ENCODE measurements around the gene TRMT2B.
"Not testable (repeated sequence)": the region's sequence is repeated elsewhere in the genome, so short reads cannot be mapped to it uniquely, and the experiment has no call there.

The TRMT2B gene

DNA sequence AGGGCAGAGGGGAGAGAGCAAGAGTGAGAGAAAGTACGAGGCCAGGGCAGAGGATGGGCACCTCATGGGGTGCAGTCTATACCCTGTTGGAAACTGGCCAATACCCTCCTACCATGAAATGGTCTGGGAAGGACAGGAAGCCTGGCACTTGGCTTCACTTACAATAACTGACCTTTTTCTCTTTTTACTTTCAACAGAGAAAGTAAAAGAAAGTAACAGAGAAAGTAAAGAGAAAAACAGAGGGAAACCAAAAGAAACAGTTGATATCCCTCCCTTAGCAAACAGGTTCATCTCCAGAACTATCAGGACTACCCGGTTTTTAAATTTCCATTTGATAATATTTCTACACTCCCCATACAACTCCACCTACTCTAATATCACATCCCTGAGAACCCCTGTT is 61.8 kb downstream of the TRMT2B start:
- no peak overlapping the region for H3K4me3 ChIP-seq (ENCODE audit: low read length, poor library complexity, severe bottlenecking)
- H3K79me2 ChIP-seq (ENCODE audit: insufficient read depth, low read length): no peaks in the 10 kb centered on the region
- no peak overlapping the region for H3K4me2 ChIP-seq (ENCODE audit: low read depth, low read length, poor library complexity, severe bottlenecking)
- H4K20me1 ChIP-seq (ENCODE audit: insufficient read depth, low read length, poor library complexity, severe bottlenecking): no peaks in the 10 kb centered on the region
- H3K9me3 ChIP-seq (ENCODE audit: insufficient read depth, low read depth, low read length): no peaks in the 10 kb centered on the region
- no peak overlapping the region for H2AFZ ChIP-seq (ENCODE audit: low read length)
- H3K36me3 ChIP-seq (ENCODE audit: insufficient read depth, low read length): no peaks in the 10 kb centered on the region
- no peaks in the 10 kb centered on the region for H3K9me2 ChIP-seq (replicated peaks; ENCODE audit: low read depth, low read length)
- no peaks in the 10 kb centered on the region for H3K27me3 ChIP-seq (ENCODE audit: insufficient read depth, low read length, poor library complexity, severe bottlenecking)
- no peaks in the 10 kb centered on the region for H3K4me1 ChIP-seq (ENCODE audit: insufficient read depth, low read length, poor library complexity, severe bottlenecking)
- H3F3A ChIP-seq (ENCODE audit: low read depth): no peaks in the 10 kb centered on the region
- TF ChIP-seq, protein P1, sequence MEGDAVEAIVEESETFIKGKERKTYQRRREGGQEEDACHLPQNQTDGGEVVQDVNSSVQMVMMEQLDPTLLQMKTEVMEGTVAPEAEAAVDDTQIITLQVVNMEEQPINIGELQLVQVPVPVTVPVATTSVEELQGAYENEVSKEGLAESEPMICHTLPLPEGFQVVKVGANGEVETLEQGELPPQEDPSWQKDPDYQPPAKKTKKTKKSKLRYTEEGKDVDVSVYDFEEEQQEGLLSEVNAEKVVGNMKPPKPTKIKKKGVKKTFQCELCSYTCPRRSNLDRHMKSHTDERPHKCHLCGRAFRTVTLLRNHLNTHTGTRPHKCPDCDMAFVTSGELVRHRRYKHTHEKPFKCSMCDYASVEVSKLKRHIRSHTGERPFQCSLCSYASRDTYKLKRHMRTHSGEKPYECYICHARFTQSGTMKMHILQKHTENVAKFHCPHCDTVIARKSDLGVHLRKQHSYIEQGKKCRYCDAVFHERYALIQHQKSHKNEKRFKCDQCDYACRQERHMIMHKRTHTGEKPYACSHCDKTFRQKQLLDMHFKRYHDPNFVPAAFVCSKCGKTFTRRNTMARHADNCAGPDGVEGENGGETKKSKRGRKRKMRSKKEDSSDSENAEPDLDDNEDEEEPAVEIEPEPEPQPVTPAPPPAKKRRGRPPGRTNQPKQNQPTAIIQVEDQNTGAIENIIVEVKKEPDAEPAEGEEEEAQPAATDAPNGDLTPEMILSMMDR (conservative IDR thresholded peaks at IDR 0.05; ENCODE audit: low read length): no peak
- no peak for TF ChIP-seq EZH2phosphoT487 (IDR thresholded peaks at IDR 0.05; ENCODE audit: borderline replicate concordance)
- H3K9ac ChIP-seq (ENCODE audit: low read depth, low read length, poor library complexity, severe bottlenecking): no peak overlapping the region

DNA sequence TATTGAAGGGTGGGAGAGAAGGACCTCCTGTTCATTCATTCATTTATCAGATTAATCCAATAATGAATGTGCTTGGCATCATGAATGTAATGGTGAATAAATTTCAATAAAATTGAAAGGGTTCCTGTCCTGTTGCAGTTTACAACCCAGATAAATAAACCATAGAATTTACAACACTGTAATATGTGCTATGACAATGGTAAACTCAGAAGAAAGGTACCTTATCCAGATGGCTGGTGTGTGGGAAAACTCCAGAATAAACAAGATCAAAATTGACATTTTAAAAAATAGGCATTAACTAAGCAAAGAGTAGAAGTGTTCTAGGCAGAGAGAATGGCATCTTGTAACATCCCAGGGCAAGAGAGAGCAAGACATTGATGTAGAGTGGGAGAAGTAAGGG is 67.1 kb downstream of the TRMT2B start:
- H3K4me2 ChIP-seq (ENCODE audit: low read depth, low read length, poor library complexity, severe bottlenecking): no peak overlapping the region
- no peaks in the 10 kb centered on the region for H3K4me1 ChIP-seq (ENCODE audit: insufficient read depth, low read length, poor library complexity, severe bottlenecking)
- H3K36me3 ChIP-seq (ENCODE audit: insufficient read depth, low read length): no peaks in the 10 kb centered on the region
- no peaks in the 10 kb centered on the region for H3K9me3 ChIP-seq (ENCODE audit: insufficient read depth, low read depth, low read length)
- no peak for TF ChIP-seq EZH2phosphoT487 (IDR thresholded peaks at IDR 0.05; ENCODE audit: borderline replicate concordance)
- TF ChIP-seq, protein P1 (conservative IDR thresholded peaks at IDR 0.05; ENCODE audit: low read length): no peak
- no peaks in the 10 kb centered on the region for H3F3A ChIP-seq (ENCODE audit: low read depth)
- H3K27me3 ChIP-seq (ENCODE audit: insufficient read depth, low read length, poor library complexity, severe bottlenecking): no peaks in the 10 kb centered on the region
- no peak overlapping the region for H2AFZ ChIP-seq (ENCODE audit: low read length)
- H3K79me2 ChIP-seq (ENCODE audit: insufficient read depth, low read length): no peaks in the 10 kb centered on the region
- no peaks in the 10 kb centered on the region for H3K9me2 ChIP-seq (replicated peaks; ENCODE audit: low read depth, low read length)
- no peak overlapping the region for H3K4me3 ChIP-seq (ENCODE audit: low read length, poor library complexity, severe bottlenecking)
- H4K20me1 ChIP-seq (ENCODE audit: insufficient read depth, low read length, poor library complexity, severe bottlenecking): no peaks in the 10 kb centered on the region
- H3K9ac ChIP-seq (ENCODE audit: low read depth, low read length, poor library complexity, severe bottlenecking): no peak overlapping the region

DNA sequence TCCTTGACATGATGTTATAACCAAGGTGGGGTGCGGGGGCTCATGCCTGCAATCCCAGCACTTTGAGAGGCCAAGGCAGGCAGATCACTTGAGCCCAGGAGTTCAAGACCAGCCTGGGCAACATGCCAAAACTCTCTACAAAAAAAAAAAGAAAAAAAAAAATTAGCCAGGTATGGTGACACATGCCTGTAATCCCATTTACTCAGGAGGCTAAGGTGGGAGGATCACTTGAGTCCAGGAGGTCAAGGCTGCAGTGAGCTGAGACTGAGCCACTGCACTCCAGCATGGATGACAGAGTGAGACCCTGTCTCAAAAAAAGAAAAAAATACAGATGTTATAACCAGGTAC is 70.4 kb downstream of the TRMT2B start:
- not testable (repeated sequence) for H3K36me3 ChIP-seq (ENCODE audit: insufficient read depth, low read length); H3K9me2 ChIP-seq (replicated peaks; ENCODE audit: low read depth, low read length); H3K4me3 ChIP-seq (ENCODE audit: low read length, poor library complexity, severe bottlenecking); H3K79me2 ChIP-seq (ENCODE audit: insufficient read depth, low read length); H2AFZ ChIP-seq (ENCODE audit: low read length); H3K4me1 ChIP-seq (ENCODE audit: insufficient read depth, low read length, poor library complexity, severe bottlenecking); H3K9me3 ChIP-seq (ENCODE audit: insufficient read depth, low read depth, low read length); H3F3A ChIP-seq (ENCODE audit: low read depth); H3K4me2 ChIP-seq (ENCODE audit: low read depth, low read length, poor library complexity, severe bottlenecking); H4K20me1 ChIP-seq (ENCODE audit: insufficient read depth, low read length, poor library complexity, severe bottlenecking); H3K9ac ChIP-seq (ENCODE audit: low read depth, low read length, poor library complexity, severe bottlenecking); H3K27me3 ChIP-seq (ENCODE audit: insufficient read depth, low read length, poor library complexity, severe bottlenecking)

DNA sequence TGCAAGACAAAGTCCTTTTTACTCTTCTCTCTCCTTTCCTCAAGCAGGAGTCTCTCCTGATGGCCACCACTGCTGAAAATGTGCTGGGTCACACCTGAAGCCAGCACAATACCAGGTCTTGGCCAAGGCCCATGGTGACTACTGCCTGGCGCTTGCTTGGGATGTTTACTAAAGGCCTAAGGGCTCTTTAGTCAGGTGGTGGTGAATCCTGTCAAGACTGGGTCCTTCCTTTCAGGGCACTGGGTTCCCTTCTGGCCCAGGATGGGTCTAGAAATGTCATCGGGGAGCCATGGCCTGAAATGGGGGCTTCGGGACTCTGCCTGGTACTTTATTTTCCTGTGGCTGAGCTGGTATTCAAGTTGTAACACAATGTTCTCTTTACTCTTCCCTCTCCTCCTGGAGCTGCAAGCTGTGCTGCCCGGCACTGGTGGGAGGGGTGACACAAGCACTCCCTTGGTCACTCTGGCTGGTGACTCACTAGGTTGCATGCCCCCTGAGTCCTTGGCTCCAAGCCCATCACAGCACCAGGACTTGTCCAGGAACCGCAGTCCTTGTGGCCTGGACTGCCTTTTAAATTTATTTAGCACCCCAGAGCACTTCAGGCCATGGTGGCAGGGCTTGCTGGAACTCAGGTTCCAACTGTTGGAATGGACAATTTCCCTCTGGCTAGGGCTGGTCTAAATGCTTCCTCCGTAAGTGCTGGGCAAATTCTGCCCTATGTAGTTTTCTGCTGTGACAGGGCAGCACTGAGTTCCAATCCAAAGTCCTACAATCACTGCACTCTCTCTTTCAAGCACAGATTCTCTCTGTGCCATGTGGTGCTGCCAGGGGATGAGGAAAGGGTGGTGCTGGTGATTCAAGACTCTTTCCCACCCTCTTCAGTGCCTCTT is 71.1 kb downstream of the TRMT2B start:
- Histone ChIP-seq H3F3A (ENCODE audit: low read depth) (no peaks in the 10 kb centered on the region), H2AFZ (ENCODE audit: low read length) (no peak overlapping the region), H3K9ac (ENCODE audit: low read depth, low read length, poor library complexity, severe bottlenecking) (no peak overlapping the region), H3K9me3 (ENCODE audit: insufficient read depth, low read depth, low read length) (no peaks in the 10 kb centered on the region), H3K9me2 (replicated peaks; ENCODE audit: low read depth, low read length) (no peaks in the 10 kb centered on the region), H3K4me1 (ENCODE audit: insufficient read depth, low read length, poor library complexity, severe bottlenecking) (no peaks in the 10 kb centered on the region), H4K20me1 (ENCODE audit: insufficient read depth, low read length, poor library complexity, severe bottlenecking) (no peaks in the 10 kb centered on the region), H3K36me3 (ENCODE audit: insufficient read depth, low read length) (no peaks in the 10 kb centered on the region), H3K4me2 (ENCODE audit: low read depth, low read length, poor library complexity, severe bottlenecking) (no peak overlapping the region), H3K4me3 (ENCODE audit: low read length, poor library complexity, severe bottlenecking) (no peak overlapping the region), H3K27me3 (ENCODE audit: insufficient read depth, low read length, poor library complexity, severe bottlenecking) (no peaks in the 10 kb centered on the region), H3K79me2 (ENCODE audit: insufficient read depth, low read length) (no peaks in the 10 kb centered on the region)
- TF ChIP-seq, protein P1 (conservative IDR thresholded peaks at IDR 0.05; ENCODE audit: low read length): no peak
- no peak for TF ChIP-seq EZH2phosphoT487 (IDR thresholded peaks at IDR 0.05; ENCODE audit: borderline replicate concordance)

Measured in Loucy (cell line).